Caco-2 (cell line): ENCODE measurements around the gene ADGRV1. TPM values are rescaled to one million over a fixed set of nuclear protein-coding genes. Genes with fewer than 3 reads are reported as not detected.

Experiments
- BruUV-seq: library from RNA; stranded (reverse); fragments of 400-500 nt; replicated peaks from 2 replicates; lab custom pipeline; 2021; lab: Mats Ljungman, UMichigan
- CTCF ChIA-PET: fragments of 300-600 bp; sonication (Branson Sonifier 250); formaldehyde crosslinking; loops from one replicate; lab custom pipeline; 2022; ENCODE audit warnings: antibody characterized with exemption; lab: Charles Lee
- POLR2A ChIA-PET: fragments of 300-600 bp; sonication (Branson Sonifier 250); formaldehyde crosslinking; loops from one replicate; lab custom pipeline; 2022; ENCODE audit warnings: antibody characterized with exemption; lab: Charles Lee
- DNase-seq, 2 experiments: peaks; one replicate each; pipeline versions ENCODE4 v3.0.0 to v3.0.0-alpha.2; 2020 to 2022
- H3K27me3 ChIP-seq: replicated peaks from 2 replicates; pipeline ENCODE4 v1.6.0; 2011; ENCODE audit warnings: low read length; ENCODE audit not compliant: control insufficient read depth, insufficient read depth
- H3K36me3 ChIP-seq: 2 replicates; pipeline ENCODE4 v1.5.1; 2011; ENCODE audit warnings: low read length; ENCODE audit not compliant: control insufficient read depth, insufficient read depth
- H3K4me1 ChIP-seq: fragments of 250-450 bp; sonication (Bioruptor Pico); 2 replicates; pipeline ENCODE4 v1.5.1; 2020; ENCODE audit warnings: mild to moderate bottlenecking
- H3K4me3 ChIP-seq: 2 replicates; pipeline ENCODE4 v1.5.1; 2011; ENCODE audit warnings: low read depth, mild to moderate bottlenecking, control low read depth, low read length
- H3K9me3 ChIP-seq: fragments of 250-450 bp; sonication (Bioruptor Pico); 2 replicates; pipeline ENCODE4 v1.5.1; 2020; ENCODE audit warnings: mild to moderate bottlenecking, moderate library complexity
- H3K27ac Mint-ChIP-seq: one replicate; pipeline ENCODE4 v1.8.0; 2022; ENCODE audit warnings: mixed read lengths; ENCODE audit not compliant: unreplicated experiment
- H3K27me3 Mint-ChIP-seq: one replicate; pipeline ENCODE4 v1.8.0; 2022; ENCODE audit warnings: mixed read lengths; ENCODE audit not compliant: insufficient read depth, unreplicated experiment
- H3K36me3 Mint-ChIP-seq: one replicate; pipeline ENCODE4 v1.8.0; 2022; ENCODE audit warnings: mild to moderate bottlenecking, mixed read lengths; ENCODE audit not compliant: insufficient read depth, unreplicated experiment
- H3K4me1 Mint-ChIP-seq: one replicate; pipeline ENCODE4 v1.8.0; 2022; ENCODE audit warnings: low read depth, mixed read lengths; ENCODE audit not compliant: unreplicated experiment
- H3K4me3 Mint-ChIP-seq: one replicate; pipeline ENCODE4 v1.8.0; 2022; ENCODE audit warnings: mild to moderate bottlenecking, moderate library complexity, mixed read lengths; ENCODE audit not compliant: unreplicated experiment
- H3K9me3 Mint-ChIP-seq: one replicate; pipeline ENCODE4 v1.8.0; 2022; ENCODE audit warnings: mixed read lengths; ENCODE audit not compliant: unreplicated experiment
- intact Hi-C: fragments of 100-400 bp; cut with micrococcal nuclease; formaldehyde crosslinking; loops from one replicate; pipeline ENCODE4 v1.10.0; 2022; ENCODE audit not compliant: unreplicated experiment
- total RNA-seq: library from RNA; stranded (reverse); gene quantifications from 2 replicates; pipeline ENCODE4 v1.2.3, GENCODE V29; 2022
- TF ChIP-seq, protein P1 (sequence below), 2 experiments: fragments of 200-600 bp in 1 of 2; IDR thresholded peaks; 1 replicate in 1 of 2; 2 replicates in 1 of 2; pipeline versions ENCODE4 v1.5.1 to v1.8.0; 2011 to 2022; ENCODE audit warnings: antibody characterized with exemption in 1 of 2, control low read depth in 1 of 2, inconsistent platforms in 1 of 2, low read depth in 1 of 2, low read length in 1 of 2, mild to moderate bottlenecking in 1 of 2, moderate library complexity in 1 of 2; ENCODE audit not compliant: insufficient read depth in 1 of 2, severe bottlenecking in 1 of 2, unreplicated experiment in 1 of 2

The ADGRV1 gene
- total RNA-seq, 1 experiment from 2014 or later, result 23.2 TPM

DNA sequence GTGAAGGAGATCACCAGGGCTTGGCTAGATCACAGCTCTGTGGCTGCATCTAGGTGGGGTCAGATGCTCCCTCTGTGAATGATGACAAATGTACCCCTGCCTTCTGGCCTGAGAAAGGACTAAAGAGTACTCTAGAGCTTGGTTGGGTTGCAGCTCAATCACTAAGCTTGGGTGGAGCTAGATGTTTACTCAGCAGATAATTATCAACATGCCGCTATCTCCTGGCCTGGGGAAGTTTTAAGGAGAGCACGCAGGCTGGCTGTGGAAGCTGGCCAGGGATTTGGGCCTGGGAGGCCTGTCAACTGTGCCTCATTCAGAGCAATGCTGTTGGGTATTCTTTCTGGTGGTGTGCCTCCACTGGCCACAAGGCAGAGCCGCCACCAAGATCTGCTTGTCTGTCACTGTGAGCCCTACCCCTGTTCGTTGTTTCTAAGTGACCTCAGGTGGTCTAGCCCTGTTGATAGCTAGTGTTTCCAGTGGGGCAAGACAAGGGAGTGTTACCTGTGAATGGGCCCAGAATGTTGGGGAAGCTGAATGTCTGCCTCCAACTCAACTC lies 181.7 kb downstream of the ADGRV1 start:
- 0 out of 2 replicates have a peak, but pooled peaks cover 3% of the 10 kb centered on the region for H3K9me3 ChIP-seq
- Mint-ChIP-seq H3K9me3 (peaks cover 25% of the 10 kb centered on the region), H3K4me3 (no peak overlapping the region), H3K36me3 (no peaks in the 10 kb centered on the region), H3K27me3 (peaks cover 5% of the 10 kb centered on the region), H3K27ac (no peak overlapping the region), H3K4me1 (peaks cover 8% of the 10 kb centered on the region)
- no peak overlapping the region for H3K4me3 ChIP-seq
- intact Hi-C loops, result no loop called here
- TF ChIP-seq, protein P1, sequence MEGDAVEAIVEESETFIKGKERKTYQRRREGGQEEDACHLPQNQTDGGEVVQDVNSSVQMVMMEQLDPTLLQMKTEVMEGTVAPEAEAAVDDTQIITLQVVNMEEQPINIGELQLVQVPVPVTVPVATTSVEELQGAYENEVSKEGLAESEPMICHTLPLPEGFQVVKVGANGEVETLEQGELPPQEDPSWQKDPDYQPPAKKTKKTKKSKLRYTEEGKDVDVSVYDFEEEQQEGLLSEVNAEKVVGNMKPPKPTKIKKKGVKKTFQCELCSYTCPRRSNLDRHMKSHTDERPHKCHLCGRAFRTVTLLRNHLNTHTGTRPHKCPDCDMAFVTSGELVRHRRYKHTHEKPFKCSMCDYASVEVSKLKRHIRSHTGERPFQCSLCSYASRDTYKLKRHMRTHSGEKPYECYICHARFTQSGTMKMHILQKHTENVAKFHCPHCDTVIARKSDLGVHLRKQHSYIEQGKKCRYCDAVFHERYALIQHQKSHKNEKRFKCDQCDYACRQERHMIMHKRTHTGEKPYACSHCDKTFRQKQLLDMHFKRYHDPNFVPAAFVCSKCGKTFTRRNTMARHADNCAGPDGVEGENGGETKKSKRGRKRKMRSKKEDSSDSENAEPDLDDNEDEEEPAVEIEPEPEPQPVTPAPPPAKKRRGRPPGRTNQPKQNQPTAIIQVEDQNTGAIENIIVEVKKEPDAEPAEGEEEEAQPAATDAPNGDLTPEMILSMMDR (IDR thresholded peaks at IDR 0.05; ENCODE audit: insufficient read depth in 1 of 2, low read depth in 1 of 2, low read length in 1 of 2, severe bottlenecking in 1 of 2, unreplicated experiment in 1 of 2), result no peak
- H3K27me3 ChIP-seq, result no peaks in the 10 kb centered on the region
- no peak for DNase-seq
- CTCF ChIA-PET, result no interaction called here
- H3K4me1 ChIP-seq, result no peaks in the 10 kb centered on the region
- H3K36me3 ChIP-seq, result no peaks in the 10 kb centered on the region
- POLR2A ChIA-PET, result no interaction called here
- no TSS peak for BruUV-seq

DNA sequence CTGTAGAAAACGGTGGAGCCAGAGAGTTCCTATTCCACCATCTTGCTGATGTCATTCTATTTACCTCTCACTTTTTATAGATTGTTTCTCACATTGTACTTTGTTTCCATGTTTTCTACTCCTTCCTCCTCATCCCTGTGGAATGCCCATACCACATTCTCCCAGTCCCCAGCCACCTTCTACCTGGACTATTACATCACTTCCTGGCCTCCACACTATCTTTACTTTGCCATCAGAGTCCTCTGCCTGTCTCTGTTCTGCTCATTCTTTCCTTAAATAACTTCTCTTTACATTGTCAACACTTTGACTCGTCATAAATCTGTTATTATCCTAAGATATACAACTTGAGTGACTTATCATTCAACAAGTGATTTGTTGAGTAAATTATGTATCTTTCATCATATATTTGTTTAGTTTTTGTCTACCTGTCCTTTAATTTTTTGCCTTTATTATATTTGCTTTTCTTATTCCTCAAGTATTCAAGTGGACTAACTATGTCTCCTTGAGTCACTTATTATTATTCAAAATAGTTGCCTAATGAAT lies 182.5 kb downstream of the ADGRV1 start:
- ChIA-PET CTCF (no interaction called here), POLR2A (no interaction called here)
- Mint-ChIP-seq H3K27ac (peak overlapping the region; percentile 20), H3K27me3 (peaks cover 5% of the 10 kb centered on the region), H3K4me1 (peaks cover 8% of the 10 kb centered on the region), H3K36me3 (no peaks in the 10 kb centered on the region), H3K9me3 (peaks cover 25% of the 10 kb centered on the region), H3K4me3 (peak overlapping the region; percentile 8)
- TF ChIP-seq, protein P1 (IDR thresholded peaks at IDR 0.05; ENCODE audit: insufficient read depth in 1 of 2, low read depth in 1 of 2, low read length in 1 of 2, severe bottlenecking in 1 of 2, unreplicated experiment in 1 of 2), result no peak
- peak; percentile 47 to 57 for DNase-seq
- intact Hi-C loops, result loop anchor here (1.0 kb wide), 2 partner anchors 66 to 432 kb away; no protein-coding TSS in a partner anchor
- H3K4me1 ChIP-seq, result no peaks in the 10 kb centered on the region
- H3K36me3 ChIP-seq, result no peaks in the 10 kb centered on the region
- 0 out of 2 replicates have a peak, but pooled peaks cover 3% of the 10 kb centered on the region for H3K9me3 ChIP-seq
- BruUV-seq, result no TSS peak
- no peaks in the 10 kb centered on the region for H3K27me3 ChIP-seq
- no peak overlapping the region for H3K4me3 ChIP-seq

DNA sequence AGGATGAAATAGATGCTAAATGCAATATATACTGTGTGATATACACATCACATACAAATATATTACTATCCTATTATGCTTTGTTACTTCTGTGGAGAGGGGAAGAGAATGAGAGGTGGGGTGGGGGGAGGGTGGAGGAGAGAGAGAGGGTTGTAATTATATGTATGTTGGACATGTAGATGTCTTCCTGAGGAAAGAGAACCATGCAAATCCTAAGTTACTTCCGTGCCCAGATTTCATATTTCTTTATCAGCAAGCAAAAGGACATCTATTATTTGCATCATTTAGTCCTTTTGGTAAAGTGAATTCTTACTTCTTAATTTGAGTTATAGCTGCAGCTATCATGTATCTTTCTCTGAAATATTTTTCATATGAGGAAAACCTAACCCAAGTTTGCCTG lies 187.5 kb downstream of the ADGRV1 start:
- Mint-ChIP-seq H3K27me3 (peaks cover 5% of the 10 kb centered on the region), H3K27ac (no peak overlapping the region), H3K9me3 (peaks cover 5% of the 10 kb centered on the region), H3K4me1 (peaks cover 3% of the 10 kb centered on the region), H3K4me3 (no peak overlapping the region), H3K36me3 (no peaks in the 10 kb centered on the region)
- Histone ChIP-seq H3K9me3 (no peaks in the 10 kb centered on the region), H3K27me3 (no peaks in the 10 kb centered on the region), H3K4me3 (no peak overlapping the region), H3K4me1 (no peaks in the 10 kb centered on the region), H3K36me3 (no peaks in the 10 kb centered on the region)
- ChIA-PET POLR2A (interaction anchor here (0.5 kb wide), 1 partner anchor 635 kb away, joined by 6 read pairs; no protein-coding TSS in a partner anchor), CTCF (no interaction called here)
- DNase-seq, result no peak
- no TSS peak for BruUV-seq
- intact Hi-C loops, result no loop called here
- TF ChIP-seq, protein P1 (IDR thresholded peaks at IDR 0.05; ENCODE audit: insufficient read depth in 1 of 2, low read depth in 1 of 2, low read length in 1 of 2, severe bottlenecking in 1 of 2, unreplicated experiment in 1 of 2), result no peak
